Colonic mucosa (tissue), 4 donors: ENCODE data around the gene SLC47A1. TPM values are rescaled to one million over a fixed set of nuclear protein-coding genes. Genes with fewer than 3 reads are reported as not detected.

Experiments
- DNase-seq: peaks from one replicate; pipeline ENCODE4 v3.0.0-alpha.2; 2020
- H3K27ac ChIP-seq: fragments of 200-600 bp; one replicate; pipeline ENCODE4 v1.8.0; 2021
- H3K27me3 ChIP-seq: fragments of 200-600 bp; one replicate; pipeline ENCODE4 v1.8.0; 2021
- H3K36me3 ChIP-seq: fragments of 200-600 bp; one replicate; pipeline ENCODE4 v1.8.0; 2021
- H3K4me1 ChIP-seq: fragments of 200-600 bp; one replicate; pipeline ENCODE4 v1.8.0; 2021; ENCODE audit warnings: mild to moderate bottlenecking
- H3K4me3 ChIP-seq: fragments of 200-600 bp; one replicate; pipeline ENCODE4 v1.8.0; 2021
- H3K9ac ChIP-seq, 2 donors: one replicate each; pipeline ENCODE4 v1.7.0; 2013; ENCODE audit warnings: control low read depth in 2 of 2, low read depth in 2 of 2, low read length in 2 of 2
- H3K9me3 ChIP-seq: fragments of 200-600 bp; one replicate; pipeline ENCODE4 v1.8.0; 2021
- CTCF ChIP-seq: fragments of 200-600 bp; IDR thresholded peaks from one replicate; pipeline ENCODE4 v1.8.0; 2022; ENCODE audit warnings: antibody characterized with exemption, mild to moderate bottlenecking
- intact Hi-C: fragments of 100-400 bp; cut with DNase I; formaldehyde crosslinking; loops from one replicate; pipeline ENCODE4 v1.14.1; 2022
- total RNA-seq, 2 donors: library from RNA; stranded (reverse); fragmentation: NEBNext Ultra II Directional in 1 of 2; extraction: Animal tissue kit (Norgen Biotek cat#: 25700) in 1 of 2; gene quantifications; one replicate each; pipeline ENCODE4 v1.2.1, GENCODE V29; 2021
- donor health status: healthy.
- donor health status: DM: no; HTN: no; CAD: no.
- donor health status: DM: no; HTN: no; CAD: no.

The SLC47A1 gene
- total RNA-seq, 2 donors from 2014 or later, result 0.37 to 1.0 TPM

- H3K27ac ChIP-seq, result no peak overlapping the region
- H3K27me3 ChIP-seq, result peaks cover 19% of the 10 kb centered on the region
- no peak for TF ChIP-seq CTCF
- no peaks in the 10 kb centered on the region for H3K36me3 ChIP-seq
- no peaks in the 10 kb centered on the region for H3K4me1 ChIP-seq
- intact Hi-C loops, result no loop called here
- no peak for DNase-seq
- H3K9ac ChIP-seq, result no peak overlapping the region
- no peak overlapping the region for H3K4me3 ChIP-seq
- no peaks in the 10 kb centered on the region for H3K9me3 ChIP-seq
Measured at GRCh38 chr17:19583871-19584270, 50.2 kb downstream of the SLC47A1 start.

- no peaks in the 10 kb centered on the region for H3K4me1 ChIP-seq
- TF ChIP-seq CTCF, result no peak
- no peak overlapping the region for H3K4me3 ChIP-seq
- H3K27me3 ChIP-seq, result no peaks in the 10 kb centered on the region
- intact Hi-C loops, result loop anchor here (10.0 kb wide), 1 partner anchor 46 kb away; no protein-coding TSS in a partner anchor
- H3K36me3 ChIP-seq, result no peaks in the 10 kb centered on the region
- DNase-seq, result no peak
- no peak overlapping the region for H3K9ac ChIP-seq
- H3K27ac ChIP-seq, result no peak overlapping the region
- H3K9me3 ChIP-seq, result no peaks in the 10 kb centered on the region
Measured at GRCh38 chr17:19590451-19590850, 56.8 kb downstream of the SLC47A1 start.

- H3K36me3 ChIP-seq, result no peaks in the 10 kb centered on the region
- DNase-seq, result no peak
- no peak overlapping the region for H3K4me3 ChIP-seq
- H3K4me1 ChIP-seq, result no peaks in the 10 kb centered on the region
- H3K27ac ChIP-seq, result no peak overlapping the region
- H3K9me3 ChIP-seq, result no peaks in the 10 kb centered on the region
- intact Hi-C loops, result loop anchor here (10.0 kb wide), 1 partner anchor 46 kb away; no protein-coding TSS in a partner anchor
- TF ChIP-seq CTCF, result no peak
- H3K27me3 ChIP-seq, result no peaks in the 10 kb centered on the region
- H3K9ac ChIP-seq, result no peak overlapping the region
Measured at GRCh38 chr17:19590912-19591551, 57.4 kb downstream of the SLC47A1 start.

GRCh38 chr17:19592316-19592715 is 58.7 kb downstream of the SLC47A1 start:
- Histone ChIP-seq H3K9me3 (no peaks in the 10 kb centered on the region), H3K4me1 (no peaks in the 10 kb centered on the region), H3K4me3 (no peak overlapping the region), H3K36me3 (no peaks in the 10 kb centered on the region), H3K27ac (no peak overlapping the region), H3K27me3 (no peaks in the 10 kb centered on the region), H3K9ac (no peak overlapping the region)
- no peak for TF ChIP-seq CTCF
- no peak for DNase-seq
- intact Hi-C loops, result loop anchor here (10.0 kb wide), 1 partner anchor 48 kb away; no protein-coding TSS in a partner anchor

GRCh38 chr17:19596869-19597268 is 63.2 kb downstream of the SLC47A1 start:
- no peaks in the 10 kb centered on the region for H3K27me3 ChIP-seq
- no peaks in the 10 kb centered on the region for H3K36me3 ChIP-seq
- H3K9me3 ChIP-seq, result no peaks in the 10 kb centered on the region
- no peak for DNase-seq
- H3K9ac ChIP-seq, result no peak overlapping the region
- no peaks in the 10 kb centered on the region for H3K4me1 ChIP-seq
- H3K4me3 ChIP-seq, result no peak overlapping the region
- H3K27ac ChIP-seq, result no peak overlapping the region
- no peak for TF ChIP-seq CTCF
- intact Hi-C loops, result loop anchor here (10.0 kb wide), 1 partner anchor 52 kb away; no protein-coding TSS in a partner anchor
